Erythroblast (primary cell): ENCODE data around the gene CIC.

ENCODE experiments used
- GATA1 ChIP-seq: IDR thresholded peaks from 2 replicates; pipeline ENCODE4 v1.6.1; 2011; ENCODE audit warnings: low read depth, mild to moderate bottlenecking, control low read depth, low read length, moderate library complexity
- POLR2A ChIP-seq: IDR thresholded peaks from 2 replicates; pipeline ENCODE4 v1.6.1; 2011; ENCODE audit warnings: mild to moderate bottlenecking, low read length

GRCh38 chr19:42220751-42221097 is 48.3 kb upstream of the CIC start:
- TF ChIP-seq POLR2A (no peak), GATA1 (no peak)
